Mesenchymal stem cell (in vitro differentiated cells and primary cell): ENCODE measurements around the gene PPP1R15A.

Experiments
- DNase-seq: peaks from one replicate; pipeline ENCODE4 v3.0.0-alpha.2; 2013
- H2AFZ ChIP-seq: one replicate; pipeline ENCODE4 v1.6.1; 2013; ENCODE audit warnings: low read depth, mild to moderate bottlenecking, control low read depth, inconsistent platforms, low read length, moderate library complexity
- H2AK5ac ChIP-seq: 2 replicates; pipeline ENCODE4 v1.6.1; 2013; ENCODE audit warnings: low read length, moderate library complexity, mild to moderate bottlenecking, inconsistent platforms; ENCODE audit not compliant: severe bottlenecking
- H2BK120ac ChIP-seq: one replicate; pipeline ENCODE4 v1.6.1; 2013; ENCODE audit warnings: low read depth, mild to moderate bottlenecking, inconsistent platforms, low read length, moderate library complexity
- H2BK12ac ChIP-seq, 2 experiments: one replicate each; pipeline ENCODE4 v1.6.1; 2013; ENCODE audit warnings: inconsistent platforms in 2 of 2, low read length in 2 of 2, mild to moderate bottlenecking in 2 of 2, moderate library complexity in 2 of 2, control low read depth in 1 of 2
- H2BK15ac ChIP-seq: one replicate; pipeline ENCODE4 v1.6.1; 2013; ENCODE audit warnings: mild to moderate bottlenecking, low read depth, inconsistent platforms; ENCODE audit not compliant: poor library complexity, severe bottlenecking
- H2BK5ac ChIP-seq: 2 replicates; pipeline ENCODE4 v1.6.1; 2013; ENCODE audit warnings: low read depth, mild to moderate bottlenecking, low read length, control low read depth, inconsistent platforms; ENCODE audit not compliant: poor library complexity, severe bottlenecking
- H3K14ac ChIP-seq, 2 experiments: one replicate each; pipeline ENCODE4 v1.6.1; 2013; ENCODE audit warnings: inconsistent platforms in 2 of 2, low read length in 2 of 2, control low read depth in 1 of 2, mild to moderate bottlenecking in 1 of 2, moderate library complexity in 1 of 2
- H3K18ac ChIP-seq, 2 experiments: one replicate each; pipeline ENCODE4 v1.6.1; 2013; ENCODE audit warnings: inconsistent platforms in 2 of 2, low read length in 2 of 2, control low read depth in 1 of 2, low read depth in 1 of 2, mild to moderate bottlenecking in 1 of 2
- H3K23ac ChIP-seq, 2 experiments: one replicate each; pipeline ENCODE4 v1.6.1; 2013; ENCODE audit warnings: inconsistent platforms in 2 of 2, low read length in 2 of 2, mild to moderate bottlenecking in 2 of 2, moderate library complexity in 2 of 2, control low read depth in 1 of 2
- H3K27ac ChIP-seq: 2 replicates; pipeline ENCODE4 v1.5.1; 2013; ENCODE audit warnings: mild to moderate bottlenecking, moderate library complexity, low read length, control low read depth, inconsistent platforms; ENCODE audit not compliant: poor library complexity, severe bottlenecking
- H3K27me3 ChIP-seq, 2 experiments: 2 replicates each; pipeline versions ENCODE4 v1.6.1 to v1.7.0; 2013; ENCODE audit warnings: low read length in 2 of 2, mild to moderate bottlenecking in 2 of 2, moderate library complexity in 2 of 2, control low read depth in 1 of 2, inconsistent platforms in 1 of 2; ENCODE audit not compliant: control insufficient read depth in 1 of 2, insufficient read depth in 1 of 2
- H3K36me3 ChIP-seq, 2 experiments: 2 replicates each; pipeline versions ENCODE4 v1.6.1 to v1.7.0; 2013; ENCODE audit warnings: low read length in 2 of 2, control low read depth in 1 of 2, inconsistent platforms in 1 of 2, low read depth in 1 of 2, mild to moderate bottlenecking in 1 of 2; ENCODE audit not compliant: insufficient read depth in 2 of 2, control insufficient read depth in 1 of 2
- H3K4ac ChIP-seq, 2 experiments: one replicate each; pipeline ENCODE4 v1.6.1; 2013; ENCODE audit warnings: inconsistent platforms in 2 of 2, low read length in 2 of 2, mild to moderate bottlenecking in 2 of 2, moderate library complexity in 2 of 2, control low read depth in 1 of 2, low read depth in 1 of 2
- H3K4me1 ChIP-seq: 2 replicates; pipeline ENCODE4 v1.6.1; 2013; ENCODE audit warnings: low read depth, low read length, control low read depth; ENCODE audit not compliant: control insufficient read depth, insufficient read depth
- H3K4me2 ChIP-seq: 2 replicates; pipeline ENCODE4 v1.6.1; 2013; ENCODE audit warnings: low read length, mild to moderate bottlenecking, inconsistent platforms; ENCODE audit not compliant: poor library complexity, severe bottlenecking
- H3K4me3 ChIP-seq, 2 experiments: 2 replicates each; pipeline versions ENCODE4 v1.5.1 to v1.7.0; 2013; ENCODE audit warnings: low read length in 2 of 2, mild to moderate bottlenecking in 2 of 2, control low read depth in 1 of 2, low read depth in 1 of 2; ENCODE audit not compliant: insufficient read depth in 1 of 2
- H3K79me1 ChIP-seq: replicated peaks from 2 replicates; pipeline ENCODE4 v1.6.1; 2013; ENCODE audit warnings: mild to moderate bottlenecking, control low read depth, low read length, inconsistent platforms; ENCODE audit not compliant: poor library complexity, severe bottlenecking
- H3K9ac ChIP-seq: 2 replicates; pipeline ENCODE4 v1.7.0; 2013; ENCODE audit warnings: mild to moderate bottlenecking, low read length, moderate library complexity
- H3K9me3 ChIP-seq: 2 replicates; pipeline ENCODE4 v1.7.0; 2013; ENCODE audit warnings: mild to moderate bottlenecking, low read length; ENCODE audit not compliant: control insufficient read depth
- H4K8ac ChIP-seq: one replicate; pipeline ENCODE4 v1.6.1; 2013; ENCODE audit warnings: inconsistent platforms, mild to moderate bottlenecking, low read length, moderate library complexity
- H4K91ac ChIP-seq: one replicate; pipeline ENCODE4 v1.6.1; 2013; ENCODE audit warnings: mild to moderate bottlenecking, low read length, inconsistent platforms
- WGBS: methylation state at CpG from one replicate; pipeline ENCODE4 v1.1.7; 2013; ENCODE audit warnings: mixed read lengths; 5-methylcytosine and 5-hydroxymethylcytosine counted together

PPP1R15A gene

GRCh38 chr19:48830965-48831364, 41.3 kb upstream of the PPP1R15A start:
- no peak overlapping the region for H3K18ac ChIP-seq
- H3K79me1 ChIP-seq = peaks cover 11% of the 10 kb centered on the region
- no peaks in the 10 kb centered on the region for H3K27me3 ChIP-seq
- H3K36me3 ChIP-seq = peaks cover 52 to 54% of the 10 kb centered on the region in 2 experiments
- no peak overlapping the region for H2BK5ac ChIP-seq
- H3K4ac ChIP-seq = no peak overlapping the region
- H3K4me2 ChIP-seq = no peak overlapping the region
- H2BK120ac ChIP-seq = no peak overlapping the region
- DNase-seq = no peak
- H3K14ac ChIP-seq = no peak overlapping the region
- H4K8ac ChIP-seq = no peak overlapping the region
- no peak overlapping the region for H2AK5ac ChIP-seq
- H2BK12ac ChIP-seq = no peak overlapping the region
- H3K9ac ChIP-seq = no peak overlapping the region
- no peak overlapping the region for H3K4me3 ChIP-seq
- no peak overlapping the region for H2BK15ac ChIP-seq
- no peak overlapping the region for H3K23ac ChIP-seq
- H3K4me1 ChIP-seq = peaks cover 5% of the 10 kb centered on the region
- H4K91ac ChIP-seq = no peak overlapping the region
- no peaks in the 10 kb centered on the region for H3K9me3 ChIP-seq
- H2AFZ ChIP-seq = no peak overlapping the region
- WGBS = 93% methylated on average over 3 of the region's 4 CpGs
- no peak overlapping the region for H3K27ac ChIP-seq

GRCh38 chr19:48833049-48833448, 39.2 kb upstream of the PPP1R15A start:
- Histone ChIP-seq H3K36me3 (peaks cover 44 to 46% of the 10 kb centered on the region in 2 experiments), H2AFZ (no peak overlapping the region), H3K4me3 (no peak overlapping the region), H2BK12ac (no peak overlapping the region), H3K4ac (no peak overlapping the region), H2BK15ac (no peak overlapping the region), H3K23ac (no peak overlapping the region), H2BK120ac (no peak overlapping the region), H3K27me3 (no peaks in the 10 kb centered on the region), H4K8ac (no peak overlapping the region), H3K18ac (no peak overlapping the region), H3K14ac (no peak overlapping the region), H3K4me2 (no peak overlapping the region), H4K91ac (no peak overlapping the region), H3K9ac (no peak overlapping the region), H3K4me1 (peaks cover 11% of the 10 kb centered on the region), H3K9me3 (no peaks in the 10 kb centered on the region), H2BK5ac (no peak overlapping the region), H3K27ac (no peak overlapping the region), H3K79me1 (peaks cover 11% of the 10 kb centered on the region), H2AK5ac (no peak overlapping the region)
- WGBS = 68% methylated on average over 5 of the region's 5 CpGs
- DNase-seq = no peak

GRCh38 chr19:48833977-48834376, 38.2 kb upstream of the PPP1R15A start:
- Histone ChIP-seq H3K79me1 (peaks cover 11% of the 10 kb centered on the region), H3K4me2 (no peak overlapping the region), H3K14ac (no peak overlapping the region), H2BK5ac (no peak overlapping the region), H3K9me3 (no peaks in the 10 kb centered on the region), H3K27ac (no peak overlapping the region), H3K18ac (no peak overlapping the region), H2BK15ac (no peak overlapping the region), H3K4me1 (peaks cover 11% of the 10 kb centered on the region), H3K4me3 (no peak overlapping the region), H2AK5ac (peak overlapping the region; percentile 19), H4K91ac (no peak overlapping the region), H3K9ac (no peak overlapping the region), H2AFZ (no peak overlapping the region), H3K36me3 (peaks cover 42 to 43% of the 10 kb centered on the region in 2 experiments), H3K27me3 (no peaks in the 10 kb centered on the region), H3K4ac (no peak overlapping the region), H3K23ac (no peak overlapping the region), H4K8ac (no peak overlapping the region), H2BK12ac (no peak overlapping the region), H2BK120ac (no peak overlapping the region)
- WGBS = 77% methylated on average over 3 of the region's 5 CpGs
- no peak for DNase-seq

- Histone ChIP-seq H3K14ac (peak overlapping the region in 1 of 2 experiments; percentile 68), H3K23ac (no peak overlapping the region), H2AK5ac (no peak overlapping the region), H4K91ac (peak overlapping the region; percentile 98), H3K27me3 (no peaks in the 10 kb centered on the region), H2BK120ac (peak overlapping the region; percentile 19), H3K79me1 (peaks cover 11% of the 10 kb centered on the region), H2AFZ (no peak overlapping the region), H3K9ac (peak overlapping the region; percentile 92), H3K4ac (peak overlapping the region; percentile 87 to 98), H3K27ac (peak overlapping the region; percentile 96), H3K18ac (peak overlapping the region; percentile 74 to 100), H3K4me2 (peak overlapping the region; percentile 90), H3K4me1 (peaks cover 11% of the 10 kb centered on the region), H3K36me3 (peaks cover 34 to 41% of the 10 kb centered on the region in 2 experiments), H3K9me3 (no peaks in the 10 kb centered on the region), H2BK5ac (peak overlapping the region; percentile 71), H2BK15ac (peak overlapping the region; percentile 6), H3K4me3 (peak overlapping the region; percentile 75 to 80), H4K8ac (peak overlapping the region; percentile 91), H2BK12ac (peak overlapping the region in 1 of 2 experiments; percentile 61)
- under 1% methylated on average over 12 of the region's 12 CpGs for WGBS
- DNase-seq = peak; percentile 91
These were observed 36.5 kb upstream of the PPP1R15A start for GRCh38 chr19:48835734-48836088.
